OCI-LY1 (cell line): ENCODE results near the gene TAS1R1.

Experiments
- H2AFZ ChIP-seq: fragments of 200-600 bp; sonication (generic), shearing (Covaris generic); 2 replicates; pipeline ENCODE4 v1.6.0; 2014; ENCODE audit warnings: antibody characterized with exemption, mild to moderate bottlenecking, low read length
- H3F3A ChIP-seq: fragments of 200-600 bp; sonication (generic), shearing (Covaris generic); 2 replicates; pipeline ENCODE4 v1.6.0; 2014; ENCODE audit warnings: mild to moderate bottlenecking, antibody characterized with exemption, low read length, moderate library complexity; ENCODE audit not compliant: insufficient read depth
- H3K27ac ChIP-seq: fragments of 200-600 bp; sonication (generic); 2 replicates; pipeline ENCODE4 v1.5.1; 2014; ENCODE audit warnings: low read length, mixed run types, mild to moderate bottlenecking, low read depth; ENCODE audit not compliant: poor library complexity, severe bottlenecking
- H3K27me3 ChIP-seq: fragments of 200-600 bp; sonication (generic); 2 replicates; pipeline ENCODE4 v1.6.0; 2014; ENCODE audit warnings: antibody characterized with exemption, mild to moderate bottlenecking, low read length, moderate library complexity; ENCODE audit not compliant: insufficient read depth
- H3K36me3 ChIP-seq: fragments of 200-600 bp; sonication (generic); 2 replicates; pipeline ENCODE4 v1.6.1; 2014; ENCODE audit warnings: mild to moderate bottlenecking, antibody characterized with exemption, low read length, moderate library complexity, mixed read lengths; ENCODE audit not compliant: insufficient read depth
- H3K4me1 ChIP-seq: fragments of 200-600 bp; sonication (generic); 2 replicates; pipeline ENCODE4 v1.5.1; 2014; ENCODE audit warnings: mild to moderate bottlenecking, low read length, moderate library complexity; ENCODE audit not compliant: insufficient read depth, severe bottlenecking
- H3K4me2 ChIP-seq: fragments of 200-600 bp; sonication (generic), shearing (Covaris generic); 2 replicates; pipeline ENCODE4 v1.6.1; 2014; ENCODE audit warnings: low read length
- H3K4me3 ChIP-seq: fragments of 200-600 bp; sonication (generic); 2 replicates; pipeline ENCODE4 v1.5.1; 2014; ENCODE audit warnings: low read length, low read depth, mild to moderate bottlenecking, mixed read lengths; ENCODE audit not compliant: poor library complexity, severe bottlenecking
- H3K79me2 ChIP-seq: fragments of 200-600 bp; shearing (Covaris generic); 2 replicates; pipeline ENCODE4 v1.6.1; 2016; ENCODE audit warnings: mixed run types, low read length, mixed read lengths; ENCODE audit not compliant: insufficient read depth
- H3K9ac ChIP-seq: fragments of 200-600 bp; sonication (generic), shearing (Covaris generic); 2 replicates; pipeline ENCODE4 v1.6.1; 2014; ENCODE audit warnings: mild to moderate bottlenecking, low read length, mixed read lengths
- H3K9me2 ChIP-seq: fragments of 200-600 bp; sonication (generic), shearing (Covaris generic); 2 replicates; pipeline ENCODE4 v1.6.1; 2014; ENCODE audit warnings: low read depth, mild to moderate bottlenecking, low read length, mixed read lengths
- H3K9me3 ChIP-seq: fragments of 200-600 bp; shearing (Covaris generic); 2 replicates; pipeline ENCODE4 v1.6.1; 2014; ENCODE audit warnings: low read length, mixed read lengths
- H4K20me1 ChIP-seq: fragments of 200-600 bp; sonication (generic), shearing (Covaris generic); 2 replicates; pipeline ENCODE4 v1.6.0; 2016; ENCODE audit warnings: mild to moderate bottlenecking, low read length; ENCODE audit not compliant: insufficient read depth
- CTCF ChIP-seq: fragments of 200-600 bp; sonication (generic), shearing (Covaris generic); IDR thresholded peaks from 2 replicates; pipeline ENCODE4 v1.5.1; 2017; ENCODE audit warnings: mild to moderate bottlenecking, antibody characterized with exemption, low read length, moderate library complexity, mixed read lengths
- EZH2 ChIP-seq: fragments of 200-600 bp; sonication (generic), shearing (Covaris generic); IDR thresholded peaks from 2 replicates; pipeline ENCODE4 v1.8.0; 2017; ENCODE audit warnings: borderline replicate concordance, mixed run types, mild to moderate bottlenecking, antibody characterized with exemption, low read length, moderate library complexity, mixed read lengths

TAS1R1 gene

GRCh38 chr1:6535214-6535613, 19.9 kb upstream of the TAS1R1 start:
- Histone ChIP-seq H3K4me3 (no peak overlapping the region), H3K4me2 (no peak overlapping the region), H2AFZ (no peak overlapping the region), H3K9me2 (no peaks in the 10 kb centered on the region), H3K9me3 (no peaks in the 10 kb centered on the region), H3K9ac (no peak overlapping the region), H4K20me1 (no peaks in the 10 kb centered on the region), H3K79me2 (no peaks in the 10 kb centered on the region), H3K36me3 (peaks cover 87% of the 10 kb centered on the region), H3F3A (no peaks in the 10 kb centered on the region), H3K27me3 (no peaks in the 10 kb centered on the region), H3K27ac (no peak overlapping the region), H3K4me1 (no peaks in the 10 kb centered on the region)
- no peak for TF ChIP-seq EZH2
- TF ChIP-seq CTCF = no peak

GRCh38 chr1:6536291-6536690, 18.8 kb upstream of the TAS1R1 start:
- H3K79me2 ChIP-seq = no peaks in the 10 kb centered on the region
- H3K9ac ChIP-seq = no peak overlapping the region
- no peaks in the 10 kb centered on the region for H3K27me3 ChIP-seq
- TF ChIP-seq EZH2 (no peak), CTCF (no peak)
- H3K4me1 ChIP-seq = no peaks in the 10 kb centered on the region
- H3K36me3 ChIP-seq = peaks cover 88% of the 10 kb centered on the region
- no peak overlapping the region for H3K4me2 ChIP-seq
- no peaks in the 10 kb centered on the region for H3F3A ChIP-seq
- no peak overlapping the region for H2AFZ ChIP-seq
- no peak overlapping the region for H3K27ac ChIP-seq
- no peak overlapping the region for H3K4me3 ChIP-seq
- H3K9me2 ChIP-seq = no peaks in the 10 kb centered on the region
- no peaks in the 10 kb centered on the region for H4K20me1 ChIP-seq
- no peaks in the 10 kb centered on the region for H3K9me3 ChIP-seq

- no peak overlapping the region for H2AFZ ChIP-seq
- no peak overlapping the region for H3K27ac ChIP-seq
- H3K4me2 ChIP-seq = no peak overlapping the region
- H3K9ac ChIP-seq = no peak overlapping the region
- no peaks in the 10 kb centered on the region for H4K20me1 ChIP-seq
- no peaks in the 10 kb centered on the region for H3K79me2 ChIP-seq
- no peaks in the 10 kb centered on the region for H3K4me1 ChIP-seq
- H3K36me3 ChIP-seq = peaks cover 80% of the 10 kb centered on the region
- no peaks in the 10 kb centered on the region for H3K27me3 ChIP-seq
- H3K9me2 ChIP-seq = no peaks in the 10 kb centered on the region
- H3K4me3 ChIP-seq = no peak overlapping the region
- no peaks in the 10 kb centered on the region for H3K9me3 ChIP-seq
- H3F3A ChIP-seq = no peaks in the 10 kb centered on the region
- TF ChIP-seq EZH2 (no peak), CTCF (no peak)
These were observed 16.2 kb upstream of the TAS1R1 start for GRCh38 chr1:6538956-6539355.
